CD4-positive, CD25-positive, alpha-beta regulatory T cell (primary cell): ENCODE data around the gene ZNF821. TPM values are rescaled to one million over a fixed set of nuclear protein-coding genes. Genes with fewer than 3 reads are reported as not detected.

Source experiments
- ATAC-seq, 2 donors: fragments of 150-1000 bp; cut with Tn5 transposase; one replicate each; pipeline ENCODE4 v1.10.0; 2021; ENCODE audit warnings: low read depth in 2 of 2, moderate number of reproducible peaks in 2 of 2, moderate library complexity in 1 of 2
- DNase-seq, 3 donors: peaks; one replicate each; pipeline versions ENCODE4 v3.0.0 to v3.0.0-alpha.2; 2012 to 2022; ENCODE audit warnings: mixed read lengths in 1 of 3
- H3K27ac ChIP-seq: one replicate; pipeline ENCODE4 v1.7.0; 2013; ENCODE audit warnings: mild to moderate bottlenecking, low read length; ENCODE audit not compliant: insufficient read depth, poor library complexity, severe bottlenecking
- H3K27me3 ChIP-seq: one replicate; pipeline ENCODE4 v1.7.0; 2013; ENCODE audit warnings: low read length; ENCODE audit not compliant: control insufficient read depth, insufficient read depth
- H3K36me3 ChIP-seq: one replicate; pipeline ENCODE4 v1.7.0; 2013; ENCODE audit warnings: mild to moderate bottlenecking, low read length, moderate library complexity; ENCODE audit not compliant: control insufficient read depth, insufficient read depth
- H3K4me1 ChIP-seq: 2 replicates; pipeline ENCODE4 v1.7.0; 2013; ENCODE audit warnings: mild to moderate bottlenecking, low read length; ENCODE audit not compliant: insufficient read depth, control insufficient read depth, poor library complexity, severe bottlenecking
- H3K4me3 ChIP-seq: one replicate; pipeline ENCODE4 v1.7.0; 2013; ENCODE audit warnings: low read depth, mild to moderate bottlenecking, low read length, moderate library complexity
- H3K9me3 ChIP-seq, 2 experiments: 1 replicate in 1 of 2; 2 replicates in 1 of 2; pipeline ENCODE4 v1.7.0; 2013; ENCODE audit warnings: low read length in 2 of 2, mild to moderate bottlenecking in 1 of 2, moderate library complexity in 1 of 2; ENCODE audit not compliant: control insufficient read depth in 2 of 2
- H3K27ac Mint-ChIP-seq, 3 donors: one replicate each; pipeline ENCODE4 v1.8.0; 2020 to 2022; ENCODE audit warnings: mild to moderate bottlenecking in 3 of 3, mixed read lengths in 3 of 3, moderate library complexity in 2 of 3
- H3K27me3 Mint-ChIP-seq: one replicate; pipeline ENCODE4 v1.8.0; 2022; ENCODE audit warnings: mild to moderate bottlenecking, mixed read lengths
- H3K36me3 Mint-ChIP-seq: one replicate; pipeline ENCODE4 v1.8.0; 2020; ENCODE audit warnings: mixed read lengths
- H3K4me1 Mint-ChIP-seq, 4 donors: one replicate each; pipeline ENCODE4 v1.8.0; 2020 to 2022; ENCODE audit warnings: mixed read lengths in 4 of 4, mild to moderate bottlenecking in 1 of 4
- H3K4me3 Mint-ChIP-seq, 4 donors: one replicate each; pipeline ENCODE4 v1.8.0; 2020 to 2022; ENCODE audit warnings: mild to moderate bottlenecking in 4 of 4, mixed read lengths in 4 of 4, moderate library complexity in 3 of 4
- H3K9me3 Mint-ChIP-seq, 7 donors: one replicate each; pipeline ENCODE4 v1.8.0; 2020 to 2022; ENCODE audit warnings: mixed read lengths in 7 of 7, mild to moderate bottlenecking in 3 of 7, moderate library complexity in 2 of 7
- polyA plus RNA-seq, 4 donors: library from polyadenylated mRNA; unstranded; fragments of 300-500 nt; fragmentation: Illumina TruSeq; gene quantifications; one replicate each; pipeline ENCODE4 v1.2.3, GENCODE V29; 2021
- total RNA-seq: library from RNA; stranded (reverse); gene quantifications from one replicate; pipeline ENCODE4 v1.2.3, GENCODE V29; 2022

ZNF821 gene
- total and polyA plus RNA-seq, 5 donors from 2014 or later, result 13.3 to 21.6 (median 15.2) TPM

- no peaks in the 10 kb centered on the region for H3K9me3 ChIP-seq
- Mint-ChIP-seq H3K4me1 (peaks cover 7 to 31% (median 14%) of the 10 kb centered on the region in 4 donors), H3K4me3 (peak overlapping the region; percentile 96 to 99 (median 98)), H3K27ac (peak overlapping the region; percentile 38 to 98 (median 97)), H3K36me3 (no peaks in the 10 kb centered on the region), H3K27me3 (peaks cover 4% of the 10 kb centered on the region), H3K9me3 (peaks cover 0 to 2% (median 0%) of the 10 kb centered on the region in 7 donors)
- no peaks in the 10 kb centered on the region for H3K27me3 ChIP-seq
- DNase-seq (no peak), ATAC-seq (no peak)
- H3K4me1 ChIP-seq, result peaks cover 30% of the 10 kb centered on the region
- no peaks in the 10 kb centered on the region for H3K36me3 ChIP-seq
- H3K27ac ChIP-seq, result peak overlapping the region; percentile 93
- H3K4me3 ChIP-seq, result peak overlapping the region; percentile 95
Observed at GRCh38 chr16:71893888-71894228, 9.9 kb upstream of the ZNF821 start.

- peaks cover 5 to 22% (median 13%) of the 10 kb centered on the region in 4 donors for H3K4me1 Mint-ChIP-seq
- H3K9me3 Mint-ChIP-seq, result no peaks in the 10 kb centered on the region
- Histone ChIP-seq H3K36me3 (no peaks in the 10 kb centered on the region), H3K4me3 (no peak overlapping the region), H3K9me3 (no peaks in the 10 kb centered on the region), H3K27ac (no peak overlapping the region), H3K4me1 (peaks cover 11% of the 10 kb centered on the region), H3K27me3 (no peaks in the 10 kb centered on the region)
- no peaks in the 10 kb centered on the region for H3K27me3 Mint-ChIP-seq
- no peak for ATAC-seq
- no peaks in the 10 kb centered on the region for H3K36me3 Mint-ChIP-seq
- H3K27ac Mint-ChIP-seq, result no peak overlapping the region
- no peak for DNase-seq
- peak overlapping the region in 1 of 4 donors; percentile 34 for H3K4me3 Mint-ChIP-seq
Observed at GRCh38 chr16:71889147-71889546, 5.2 kb upstream of the ZNF821 start.

- Histone ChIP-seq H3K36me3 (no peaks in the 10 kb centered on the region), H3K27ac (no peak overlapping the region), H3K9me3 (no peaks in the 10 kb centered on the region), H3K4me3 (no peak overlapping the region), H3K4me1 (peaks cover 39% of the 10 kb centered on the region), H3K27me3 (no peaks in the 10 kb centered on the region)
- Mint-ChIP-seq H3K4me3 (peak overlapping the region; percentile 93 to 99 (median 94)), H3K27me3 (no peaks in the 10 kb centered on the region), H3K36me3 (no peaks in the 10 kb centered on the region), H3K9me3 (no peaks in the 10 kb centered on the region), H3K4me1 (peaks cover 16 to 40% (median 33%) of the 10 kb centered on the region in 4 donors), H3K27ac (peak overlapping the region; percentile 81 to 95 (median 90))
- no peak for DNase-seq
- no peak for ATAC-seq
Observed at GRCh38 chr16:71885261-71885650, 1.3 kb upstream of the ZNF821 start.

- peak overlapping the region; percentile 95 for H3K4me3 ChIP-seq
- peak overlapping the region; percentile 89 to 95 (median 91) for H3K4me3 Mint-ChIP-seq
Observed at GRCh38 chr16:71883168-71883848, 674 bp downstream of the ZNF821 start.

GRCh38 chr16:71882505-71883167, 1.3 kb downstream of the ZNF821 start:
- Mint-ChIP-seq H3K27me3 (no peaks in the 10 kb centered on the region), H3K9me3 (no peaks in the 10 kb centered on the region), H3K4me3 (peak overlapping the region; percentile 89 to 95 (median 91)), H3K4me1 (peaks cover 29 to 56% (median 48%) of the 10 kb centered on the region in 4 donors), H3K36me3 (peaks cover 14% of the 10 kb centered on the region), H3K27ac (peak overlapping the region; percentile 92 to 98 (median 93))
- Histone ChIP-seq H3K27me3 (no peaks in the 10 kb centered on the region), H3K4me1 (peaks cover 51% of the 10 kb centered on the region), H3K9me3 (no peaks in the 10 kb centered on the region), H3K36me3 (peaks cover 11% of the 10 kb centered on the region), H3K27ac (peak overlapping the region; percentile 87), H3K4me3 (peak overlapping the region; percentile 95)
- ATAC-seq, result peak; percentile 60 to 72
- DNase-seq, result peak; percentile 74 to 93 (median 87)

More at GRCh38 chr16:71883168-71883848, 674 bp downstream of the ZNF821 start:
- peak overlapping the region; percentile 92 to 98 (median 93) for H3K27ac Mint-ChIP-seq
- Histone ChIP-seq H3K27ac (peak overlapping the region; percentile 87), H3K27me3 (no peaks in the 10 kb centered on the region), H3K36me3 (peaks cover 9% of the 10 kb centered on the region), H3K9me3 (no peaks in the 10 kb centered on the region), H3K4me1 (peaks cover 51% of the 10 kb centered on the region)
- ATAC-seq, result peak in 1 of 2 donors; percentile 10
- peaks cover 29 to 56% (median 48%) of the 10 kb centered on the region in 4 donors for H3K4me1 Mint-ChIP-seq
- peaks cover 14% of the 10 kb centered on the region for H3K36me3 Mint-ChIP-seq
- H3K9me3 Mint-ChIP-seq, result no peaks in the 10 kb centered on the region
- peak; percentile 34 to 53 (median 45) for DNase-seq
- no peaks in the 10 kb centered on the region for H3K27me3 Mint-ChIP-seq

GRCh38 chr16:71880176-71880575, 3.8 kb downstream of the ZNF821 start:
- peak overlapping the region; percentile 87 for H3K27ac ChIP-seq
- Mint-ChIP-seq H3K36me3 (peaks cover 21% of the 10 kb centered on the region), H3K27me3 (no peaks in the 10 kb centered on the region), H3K4me3 (peak overlapping the region; percentile 86 to 98 (median 91)), H3K9me3 (no peaks in the 10 kb centered on the region), H3K4me1 (peaks cover 23 to 58% (median 48%) of the 10 kb centered on the region in 4 donors), H3K27ac (peak overlapping the region in 2 of 3 donors; percentile 30 to 79)
- no peak for DNase-seq
- H3K4me3 ChIP-seq, result peak overlapping the region; percentile 87
- no peak for ATAC-seq
- H3K27me3 ChIP-seq, result no peaks in the 10 kb centered on the region
- H3K36me3 ChIP-seq, result peaks cover 23% of the 10 kb centered on the region
- H3K4me1 ChIP-seq, result peaks cover 51% of the 10 kb centered on the region
- H3K9me3 ChIP-seq, result no peaks in the 10 kb centered on the region

GRCh38 chr16:71878911-71879310, 5.1 kb downstream of the ZNF821 start:
- Histone ChIP-seq H3K4me3 (no peak overlapping the region), H3K27ac (no peak overlapping the region), H3K36me3 (peaks cover 28% of the 10 kb centered on the region), H3K27me3 (no peaks in the 10 kb centered on the region), H3K4me1 (peaks cover 42% of the 10 kb centered on the region), H3K9me3 (no peaks in the 10 kb centered on the region)
- Mint-ChIP-seq H3K36me3 (peaks cover 21% of the 10 kb centered on the region), H3K4me1 (peaks cover 23 to 54% (median 43%) of the 10 kb centered on the region in 4 donors), H3K4me3 (peak overlapping the region in 3 of 4 donors; percentile 29 to 38 (median 36)), H3K9me3 (no peaks in the 10 kb centered on the region), H3K27ac (peak overlapping the region; percentile 6 to 64 (median 30)), H3K27me3 (no peaks in the 10 kb centered on the region)
- DNase-seq (no peak), ATAC-seq (no peak)
